ENCODE results near the gene ELOB. TPM values are rescaled to one million over a fixed set of nuclear protein-coding genes. Genes with fewer than 3 reads are reported as not detected.

ELOB gene
- total and polyA plus RNA-seq, 3 donors from 2014 or later, result 377 to 582 (median 381) TPM

DNA sequence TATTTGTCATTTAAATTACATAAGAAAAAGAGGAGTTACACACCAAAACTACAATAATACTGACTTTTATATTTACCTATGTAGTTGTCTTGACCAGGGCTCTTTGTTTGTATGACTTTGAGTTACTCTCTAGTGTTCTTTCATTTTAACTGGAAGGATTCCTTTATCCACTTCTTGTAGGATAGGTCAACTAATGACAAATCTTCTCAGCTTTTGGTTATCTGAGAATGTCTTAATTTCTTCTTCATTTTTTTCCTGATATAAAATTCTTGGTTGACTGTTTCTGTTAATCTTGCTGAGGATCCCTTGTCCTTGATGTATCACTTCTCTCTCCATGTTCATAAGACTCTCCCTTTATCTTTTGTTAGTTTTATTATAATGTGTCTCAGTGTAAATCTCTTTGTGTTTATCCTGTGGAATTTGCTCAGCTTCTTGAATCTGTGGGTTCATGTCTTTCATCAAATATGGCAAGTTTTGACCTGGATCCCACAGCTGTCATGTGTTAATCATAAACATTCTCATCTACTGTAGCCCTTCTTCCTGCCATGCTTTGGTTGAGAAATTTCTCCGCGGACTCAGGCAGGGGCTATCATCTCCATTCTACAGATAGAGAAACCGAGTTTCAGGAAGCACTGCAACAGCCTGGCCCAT is 26.6 kb upstream of the ELOB start:
- intact Hi-C loops (cut with DNase I; ENCODE audit: low total_unique reads), result no loop called here
- WGBS, 2 donors, result 82 to 85% methylated on average over 3 of the region's 3 CpGs
- Histone ChIP-seq H3K4me1 (no peaks in the 10 kb centered on the region), H3K36me3 (ENCODE audit: low read depth, missing control alignments) (no peaks in the 10 kb centered on the region), H3K27ac (no peak overlapping the region), H3K9me3 (no peaks in the 10 kb centered on the region), H3K4me3 (no peak overlapping the region), H3K27me3 (no peaks in the 10 kb centered on the region)
- TF ChIP-seq, protein P1, sequence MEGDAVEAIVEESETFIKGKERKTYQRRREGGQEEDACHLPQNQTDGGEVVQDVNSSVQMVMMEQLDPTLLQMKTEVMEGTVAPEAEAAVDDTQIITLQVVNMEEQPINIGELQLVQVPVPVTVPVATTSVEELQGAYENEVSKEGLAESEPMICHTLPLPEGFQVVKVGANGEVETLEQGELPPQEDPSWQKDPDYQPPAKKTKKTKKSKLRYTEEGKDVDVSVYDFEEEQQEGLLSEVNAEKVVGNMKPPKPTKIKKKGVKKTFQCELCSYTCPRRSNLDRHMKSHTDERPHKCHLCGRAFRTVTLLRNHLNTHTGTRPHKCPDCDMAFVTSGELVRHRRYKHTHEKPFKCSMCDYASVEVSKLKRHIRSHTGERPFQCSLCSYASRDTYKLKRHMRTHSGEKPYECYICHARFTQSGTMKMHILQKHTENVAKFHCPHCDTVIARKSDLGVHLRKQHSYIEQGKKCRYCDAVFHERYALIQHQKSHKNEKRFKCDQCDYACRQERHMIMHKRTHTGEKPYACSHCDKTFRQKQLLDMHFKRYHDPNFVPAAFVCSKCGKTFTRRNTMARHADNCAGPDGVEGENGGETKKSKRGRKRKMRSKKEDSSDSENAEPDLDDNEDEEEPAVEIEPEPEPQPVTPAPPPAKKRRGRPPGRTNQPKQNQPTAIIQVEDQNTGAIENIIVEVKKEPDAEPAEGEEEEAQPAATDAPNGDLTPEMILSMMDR (IDR thresholded peaks at IDR 0.05), result no peak
- TF ChIP-seq POLR2A (IDR thresholded peaks at IDR 0.05), result no peak
- no peak for DNase-seq

DNA sequence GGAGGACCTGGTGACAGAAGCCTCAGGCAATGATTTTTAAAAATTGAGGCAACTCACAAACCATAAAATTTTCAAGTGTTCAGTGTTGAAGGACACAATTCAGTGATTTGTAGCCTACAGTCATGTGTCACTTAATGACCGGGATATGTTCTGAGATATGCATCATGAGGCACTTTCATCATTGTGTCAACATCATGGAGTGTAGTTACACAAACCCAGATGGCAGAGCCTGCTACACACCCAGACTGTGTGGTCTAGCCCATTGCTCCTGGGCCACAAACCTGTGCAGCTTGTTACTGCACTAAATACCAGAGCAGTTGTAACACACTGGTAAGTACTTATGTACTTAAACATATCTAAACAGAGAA is 22.8 kb upstream of the ELOB start:
- Histone ChIP-seq H3K9me3 (no peaks in the 10 kb centered on the region), H3K27me3 (no peaks in the 10 kb centered on the region), H3K27ac (no peak overlapping the region), H3K36me3 (ENCODE audit: low read depth, missing control alignments) (no peaks in the 10 kb centered on the region), H3K4me1 (no peaks in the 10 kb centered on the region), H3K4me3 (no peak overlapping the region)
- intact Hi-C loops (cut with DNase I; ENCODE audit: low total_unique reads), result no loop called here
- 88 to 91% methylated on average over 1 of the region's 1 CpG for WGBS, 2 donors
- DNase-seq, result no peak
- no peak for TF ChIP-seq POLR2A (IDR thresholded peaks at IDR 0.05)
- TF ChIP-seq, protein P1 (IDR thresholded peaks at IDR 0.05), result no peak

DNA sequence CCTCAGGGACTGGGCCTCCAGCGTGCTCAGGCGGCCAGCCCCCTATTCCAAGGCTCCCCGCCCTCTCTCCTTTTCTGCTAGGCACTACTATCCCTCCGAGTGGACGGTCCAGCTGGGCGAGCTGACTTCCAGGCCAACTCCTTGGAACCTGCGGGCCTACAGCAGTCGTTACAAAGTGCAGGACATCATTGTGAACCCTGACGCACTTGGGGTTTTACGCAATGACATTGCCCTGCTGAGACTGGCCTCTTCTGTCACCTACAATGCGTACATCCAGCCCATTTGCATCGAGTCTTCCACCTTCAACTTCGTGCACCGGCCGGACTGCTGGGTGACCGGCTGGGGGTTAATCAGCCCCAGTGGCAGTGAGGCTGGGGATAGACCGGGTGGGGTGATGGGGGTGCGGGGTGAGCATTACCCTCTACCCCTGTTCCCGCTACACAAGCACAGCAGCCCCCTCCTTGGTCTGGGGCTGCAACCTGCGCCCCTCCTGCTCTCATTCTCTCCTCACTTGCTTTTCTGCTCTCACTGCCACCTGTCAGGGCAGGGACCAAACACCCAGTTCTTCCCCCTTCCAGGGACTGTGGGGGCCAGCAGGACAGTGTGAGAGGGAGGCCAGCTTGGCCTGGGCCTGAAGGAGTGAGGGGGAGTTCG is 22.3 kb upstream of the ELOB start:
- intact Hi-C loops (cut with DNase I; ENCODE audit: low total_unique reads), result no loop called here
- no peak for TF ChIP-seq POLR2A (IDR thresholded peaks at IDR 0.05)
- TF ChIP-seq, protein P1 (IDR thresholded peaks at IDR 0.05), result no peak
- Histone ChIP-seq H3K36me3 (ENCODE audit: low read depth, missing control alignments) (no peaks in the 10 kb centered on the region), H3K4me1 (no peaks in the 10 kb centered on the region), H3K27ac (no peak overlapping the region), H3K27me3 (no peaks in the 10 kb centered on the region), H3K4me3 (peak overlapping the region in 1 of 2 donors; percentile 45), H3K9me3 (no peaks in the 10 kb centered on the region)
- DNase-seq, result no peak
- whole genome bisulfite sequencing, 2 donors, result 75 to 83% methylated on average over 19 to 21 of the region's 21 CpGs

DNA sequence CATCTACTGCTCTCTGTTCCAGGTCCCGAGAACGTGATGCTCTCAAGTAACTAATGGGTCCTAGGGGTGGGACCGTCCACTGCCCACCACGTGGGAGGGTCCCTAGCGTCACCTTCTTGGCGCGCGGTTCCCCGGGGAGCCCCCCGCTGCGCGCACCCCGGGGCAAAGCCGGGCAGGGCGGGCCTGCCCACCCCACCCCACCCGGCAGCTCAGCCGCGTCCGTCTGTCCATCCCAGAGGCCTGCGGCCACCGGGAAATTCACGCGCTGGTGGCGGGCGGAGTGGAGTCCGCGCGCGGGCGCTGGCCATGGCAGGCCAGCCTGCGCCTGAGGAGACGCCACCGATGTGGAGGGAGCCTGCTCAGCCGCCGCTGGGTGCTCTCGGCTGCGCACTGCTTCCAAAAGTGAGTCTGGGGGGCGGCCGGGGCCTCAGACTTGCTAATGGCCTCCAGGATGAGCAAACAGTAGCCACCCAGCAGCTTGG is 21.7 kb upstream of the ELOB start:
- Histone ChIP-seq H3K27ac (no peak overlapping the region), H3K9me3 (no peaks in the 10 kb centered on the region), H3K36me3 (ENCODE audit: low read depth, missing control alignments) (no peaks in the 10 kb centered on the region), H3K27me3 (no peaks in the 10 kb centered on the region), H3K4me1 (no peaks in the 10 kb centered on the region), H3K4me3 (peak overlapping the region; percentile 9 to 45)
- intact Hi-C loops (cut with DNase I; ENCODE audit: low total_unique reads), result no loop called here
- no peak for DNase-seq
- TF ChIP-seq, protein P1 (IDR thresholded peaks at IDR 0.05), result no peak
- no peak for TF ChIP-seq POLR2A (IDR thresholded peaks at IDR 0.05)
- 41 to 59% methylated on average over 17 to 24 of the region's 39 CpGs for WGBS, 2 donors

Measured in testis (tissue), 3 donors.